GM10266 (cell line): ENCODE data around the gene PRKN.

Experiments
- DNase-seq: peaks from one replicate; pipeline ENCODE4 v3.0.0; 2012; ENCODE audit errors: extremely low spot score
- TF ChIP-seq, protein P1 (sequence below): IDR thresholded peaks from 2 replicates; pipeline ENCODE4 v1.5.1; 2012; ENCODE audit warnings: mild to moderate bottlenecking, low read depth; ENCODE audit not compliant: control insufficient read depth, insufficient read depth; ENCODE audit errors: missing control alignments

PRKN gene

DNA sequence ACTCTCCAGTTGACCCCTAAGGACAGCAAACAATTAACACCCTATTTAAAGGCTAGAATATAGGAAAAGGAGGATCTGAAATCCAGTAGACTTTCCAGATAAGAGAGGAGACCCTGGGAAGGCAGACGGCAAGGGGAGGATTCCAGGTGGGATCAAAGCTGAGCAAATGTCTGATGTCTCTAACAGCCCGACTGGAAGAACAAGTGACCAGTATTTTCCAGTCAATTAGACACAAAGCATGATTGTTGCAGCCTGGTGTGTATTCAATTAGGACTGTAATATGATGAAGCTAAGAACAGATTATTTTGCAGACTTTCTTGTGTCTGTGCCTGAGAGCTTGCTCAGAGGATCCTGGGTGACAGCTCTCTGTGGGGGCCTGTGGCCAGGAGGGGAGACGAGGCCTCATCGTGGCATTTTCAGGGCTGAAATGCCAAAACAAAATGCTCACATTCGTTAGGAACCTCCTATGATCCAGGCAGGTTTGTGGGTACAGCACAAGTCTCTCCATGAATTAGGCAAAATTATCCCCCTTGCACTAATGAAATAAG, 981.9 kb downstream of the PRKN start:
- no peak for DNase-seq
- TF ChIP-seq, protein P1, sequence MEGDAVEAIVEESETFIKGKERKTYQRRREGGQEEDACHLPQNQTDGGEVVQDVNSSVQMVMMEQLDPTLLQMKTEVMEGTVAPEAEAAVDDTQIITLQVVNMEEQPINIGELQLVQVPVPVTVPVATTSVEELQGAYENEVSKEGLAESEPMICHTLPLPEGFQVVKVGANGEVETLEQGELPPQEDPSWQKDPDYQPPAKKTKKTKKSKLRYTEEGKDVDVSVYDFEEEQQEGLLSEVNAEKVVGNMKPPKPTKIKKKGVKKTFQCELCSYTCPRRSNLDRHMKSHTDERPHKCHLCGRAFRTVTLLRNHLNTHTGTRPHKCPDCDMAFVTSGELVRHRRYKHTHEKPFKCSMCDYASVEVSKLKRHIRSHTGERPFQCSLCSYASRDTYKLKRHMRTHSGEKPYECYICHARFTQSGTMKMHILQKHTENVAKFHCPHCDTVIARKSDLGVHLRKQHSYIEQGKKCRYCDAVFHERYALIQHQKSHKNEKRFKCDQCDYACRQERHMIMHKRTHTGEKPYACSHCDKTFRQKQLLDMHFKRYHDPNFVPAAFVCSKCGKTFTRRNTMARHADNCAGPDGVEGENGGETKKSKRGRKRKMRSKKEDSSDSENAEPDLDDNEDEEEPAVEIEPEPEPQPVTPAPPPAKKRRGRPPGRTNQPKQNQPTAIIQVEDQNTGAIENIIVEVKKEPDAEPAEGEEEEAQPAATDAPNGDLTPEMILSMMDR: no peak

DNA sequence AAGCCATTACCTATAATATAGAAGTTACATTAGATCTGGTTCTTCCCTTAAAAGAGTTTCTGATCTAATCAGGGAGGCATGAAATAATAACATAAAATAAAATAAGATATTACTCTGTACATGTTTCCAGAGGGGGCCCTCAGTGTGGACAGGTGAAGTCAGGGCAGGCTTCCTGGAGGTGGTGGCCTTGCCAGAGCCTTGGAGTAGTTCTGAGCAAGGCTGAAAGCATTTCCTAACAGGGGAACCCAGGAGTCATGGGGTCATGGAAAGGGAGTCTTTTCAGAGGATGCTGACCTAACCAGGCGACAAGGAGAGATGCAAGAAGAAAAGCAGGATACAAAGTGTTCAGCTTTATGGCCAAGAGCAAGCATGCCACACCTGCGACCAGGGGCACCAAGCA, 982.4 kb downstream of the PRKN start:
- DNase-seq: no peak
- TF ChIP-seq, protein P1: no peak

DNA sequence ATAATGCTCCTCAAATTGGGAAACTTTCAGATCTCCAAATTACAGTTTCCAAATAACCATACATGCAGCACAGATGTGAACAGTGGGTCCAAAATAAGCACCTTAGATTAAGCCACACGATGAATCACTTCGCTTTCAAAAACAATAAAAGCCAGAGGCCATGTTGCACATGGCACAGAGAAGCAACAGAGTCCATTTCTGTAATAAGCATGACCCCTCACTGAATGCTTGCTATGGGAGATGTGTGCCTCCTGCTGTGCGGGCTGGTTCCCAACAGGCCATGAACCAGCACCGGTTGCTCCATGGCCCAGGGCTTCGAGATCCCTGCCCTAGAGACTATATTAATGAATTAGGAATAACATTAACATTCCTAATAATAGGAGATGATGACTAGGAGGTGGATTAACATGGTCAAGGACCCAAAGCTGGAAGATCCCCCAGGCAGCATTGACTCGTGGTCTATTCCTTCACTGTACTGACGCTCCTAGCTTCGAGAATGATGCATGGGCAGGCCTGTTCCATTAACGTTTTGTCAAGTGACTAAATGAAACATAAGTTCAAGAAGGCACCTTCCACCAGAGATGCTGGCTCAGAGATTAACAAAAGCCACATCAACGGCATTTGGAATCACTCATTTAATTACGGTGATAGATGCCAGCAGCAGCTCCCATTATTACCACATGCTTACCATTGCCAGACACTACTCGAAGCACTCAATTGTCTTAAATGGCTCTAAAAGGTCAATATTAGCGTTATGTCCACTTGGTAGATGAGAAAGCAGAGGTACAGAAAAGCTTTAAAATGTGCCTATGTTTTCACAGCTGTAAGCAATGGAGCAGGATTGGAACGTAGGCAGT, 983.1 kb downstream of the PRKN start:
- no peak for DNase-seq
- TF ChIP-seq, protein P1: no peak

DNA sequence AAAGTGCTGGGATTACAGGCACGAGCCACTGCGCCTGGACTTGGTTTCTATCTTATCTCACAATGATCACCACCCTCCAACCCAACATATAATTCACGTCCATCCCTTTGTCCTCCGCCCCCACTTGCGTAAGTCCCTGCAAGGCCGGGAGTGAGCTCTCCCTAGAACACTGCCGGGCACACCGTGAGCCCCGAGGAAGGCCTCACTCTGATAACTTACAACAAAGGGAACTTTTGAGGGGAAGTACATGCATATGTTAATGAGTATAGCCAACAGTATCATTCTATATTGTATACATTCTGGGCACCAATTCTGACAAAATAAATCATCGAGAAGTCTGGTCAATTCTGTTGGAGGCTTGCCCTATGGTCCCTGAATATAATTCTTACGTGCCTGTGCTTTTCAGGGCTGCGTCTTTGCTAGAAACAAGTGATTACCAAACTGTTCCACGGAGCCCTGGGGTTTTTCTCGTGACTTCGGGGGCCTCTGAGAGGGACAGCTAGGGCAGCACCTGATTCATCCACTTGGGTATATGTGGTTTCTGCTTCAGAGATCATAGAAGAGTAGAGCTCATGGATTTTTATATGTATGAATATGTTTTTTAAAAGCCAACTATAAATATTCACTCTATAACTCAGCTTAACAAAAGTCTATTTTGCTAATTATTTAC, 983.9 kb downstream of the PRKN start:
- no peak for DNase-seq
- TF ChIP-seq, protein P1: no peak

DNA sequence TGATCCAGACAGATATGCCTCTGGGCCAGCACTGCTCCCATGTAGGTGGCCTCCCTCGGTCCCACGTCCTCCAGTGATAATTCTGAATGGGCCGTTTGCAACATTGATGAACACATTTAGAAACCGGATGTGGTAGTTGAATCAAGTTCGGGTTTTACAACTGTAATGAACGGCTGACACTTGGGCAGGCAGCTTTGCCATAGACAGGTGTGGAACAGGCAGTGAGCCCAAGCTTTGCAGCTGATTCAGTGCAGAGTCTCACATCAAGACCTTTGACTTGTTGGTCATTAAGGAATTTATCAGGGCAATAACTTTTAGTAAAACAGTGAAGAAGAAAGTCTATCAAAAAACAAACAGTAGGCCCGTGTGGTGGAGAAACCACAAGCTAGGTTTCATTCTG, 987.1 kb downstream of the PRKN start:
- TF ChIP-seq, protein P1: no peak
- no peak for DNase-seq

DNA sequence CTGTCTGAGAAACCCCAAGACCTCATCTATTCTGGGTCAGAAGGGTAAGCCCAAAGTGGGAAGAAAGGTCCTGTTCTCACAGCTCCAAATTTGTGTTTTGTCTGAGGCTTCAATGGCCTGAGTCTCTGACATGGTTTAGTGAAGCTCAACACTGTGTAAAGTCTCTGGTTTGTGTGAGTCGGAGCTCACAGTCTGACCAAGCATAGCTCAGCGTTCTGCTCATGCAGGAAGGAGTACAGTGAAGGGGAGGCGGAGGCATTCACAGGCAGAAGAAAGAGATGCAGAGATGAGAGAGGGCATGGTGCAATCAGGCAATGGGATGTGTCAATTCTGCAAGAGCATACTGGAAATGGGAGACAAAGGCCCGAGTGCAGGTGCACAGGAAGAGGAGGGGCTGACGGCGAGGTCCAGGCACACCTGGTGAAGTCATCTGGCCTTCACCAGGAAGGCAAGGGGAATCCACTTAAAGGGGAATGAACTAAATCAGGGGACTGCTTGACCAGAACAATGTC, 990.7 kb downstream of the PRKN start:
- no peak for DNase-seq
- TF ChIP-seq, protein P1: no peak

DNA sequence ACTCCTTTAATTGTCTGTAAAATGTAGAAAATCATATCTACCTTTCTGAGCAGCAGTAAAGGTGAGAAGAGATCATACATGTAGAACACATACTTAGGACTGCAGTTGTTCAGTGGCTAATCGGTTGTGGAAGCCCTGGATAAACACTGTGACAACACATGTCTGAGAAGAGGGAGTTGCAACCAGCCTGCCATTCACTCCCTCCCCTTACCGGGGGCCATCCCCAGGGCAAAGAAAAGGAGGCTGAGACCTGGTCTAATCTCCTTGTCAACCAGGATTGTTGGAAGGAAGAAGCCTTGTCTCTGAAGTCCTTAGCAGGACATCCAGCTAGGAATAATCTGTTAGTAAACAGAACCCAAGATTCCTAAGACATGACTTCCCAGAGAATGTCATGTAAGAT, 991.2 kb downstream of the PRKN start:
- TF ChIP-seq, protein P1: no peak
- no peak for DNase-seq
